NCI-H1092 treated with DMSO at 0.1 percent for 48 hours (cell line): ENCODE data around the gene GTF2H4.
"Not testable (repeated sequence)": the region's sequence is repeated elsewhere in the genome, so short reads cannot be mapped to it uniquely, and the experiment has no call there.

ENCODE experiments used
- DNase-seq: peaks from one replicate; lab custom pipeline; 2025; lab: John Stamatoyannopoulos, UW

Gene GTF2H4

DNA sequence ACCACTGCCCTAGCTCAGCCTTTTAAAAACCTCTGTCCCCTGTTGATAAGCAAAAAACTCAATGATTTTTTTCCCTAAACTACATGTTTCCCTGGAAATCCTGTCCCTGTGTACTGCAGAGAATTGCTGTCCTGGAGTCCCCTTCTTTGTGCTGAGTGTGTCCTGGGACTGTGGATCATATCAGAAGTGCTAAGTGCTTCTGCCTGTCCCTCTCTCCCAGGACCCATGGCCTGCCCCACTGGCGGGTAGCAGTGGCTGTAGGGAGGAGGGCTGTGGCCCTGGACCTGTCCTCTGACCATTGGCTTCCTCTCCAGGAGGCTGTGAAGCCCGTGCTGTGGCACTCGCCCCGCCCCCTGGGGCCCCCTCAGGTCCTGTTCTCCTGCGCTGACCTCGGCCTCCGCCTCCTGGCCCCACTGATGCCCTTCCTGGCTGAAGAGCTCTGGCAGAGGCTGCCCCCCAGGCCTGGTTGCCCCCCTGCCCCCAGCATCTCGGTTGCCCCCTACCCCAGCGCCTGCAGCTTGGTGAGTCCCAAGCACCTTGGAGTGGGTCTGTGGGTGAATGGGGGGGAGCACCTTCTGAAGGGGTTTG, 16.1 kb downstream of the GTF2H4 start:
- DNase-seq: not testable (repeated sequence)

DNA sequence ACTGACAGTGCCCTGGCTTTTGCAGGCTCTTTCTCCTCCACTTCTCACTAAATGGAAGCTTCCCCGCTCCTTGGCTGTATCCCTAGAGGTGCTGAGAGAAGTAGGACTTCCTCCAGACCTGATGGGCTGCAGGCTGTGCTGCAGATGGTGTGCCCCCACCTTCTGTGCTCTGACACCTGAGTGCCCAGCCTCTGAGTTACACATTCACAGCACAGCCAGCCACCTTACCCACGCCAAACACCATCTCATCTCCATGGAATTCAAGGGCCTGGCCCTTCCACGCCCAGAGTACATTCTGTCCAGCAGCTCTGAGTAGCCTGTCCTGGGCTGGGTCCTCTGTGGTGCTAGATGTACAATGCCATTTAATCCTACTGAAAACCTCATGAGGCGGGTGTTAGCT, 18.6 kb downstream of the GTF2H4 start:
- no peak for DNase-seq

DNA sequence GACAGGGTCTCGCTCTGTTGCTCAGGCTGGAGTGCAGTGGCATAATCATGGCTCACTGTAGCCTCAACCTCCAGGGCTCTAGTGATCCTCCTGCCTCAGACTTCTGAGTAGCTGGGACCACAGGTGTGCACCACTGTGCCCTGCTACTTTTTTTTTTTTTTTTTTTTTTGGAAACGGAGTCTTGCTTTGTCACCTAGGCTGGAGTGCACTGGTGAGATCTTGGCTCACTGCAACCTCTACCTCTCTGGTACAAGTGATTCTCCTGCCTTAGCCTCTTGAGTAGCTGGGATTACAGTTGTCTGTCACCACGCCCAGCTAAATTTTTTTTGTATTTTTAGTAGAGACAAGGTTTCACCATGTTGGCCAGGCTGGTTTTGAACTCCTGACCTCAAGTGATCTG, 19.1 kb downstream of the GTF2H4 start:
- not testable (repeated sequence) for DNase-seq

DNA sequence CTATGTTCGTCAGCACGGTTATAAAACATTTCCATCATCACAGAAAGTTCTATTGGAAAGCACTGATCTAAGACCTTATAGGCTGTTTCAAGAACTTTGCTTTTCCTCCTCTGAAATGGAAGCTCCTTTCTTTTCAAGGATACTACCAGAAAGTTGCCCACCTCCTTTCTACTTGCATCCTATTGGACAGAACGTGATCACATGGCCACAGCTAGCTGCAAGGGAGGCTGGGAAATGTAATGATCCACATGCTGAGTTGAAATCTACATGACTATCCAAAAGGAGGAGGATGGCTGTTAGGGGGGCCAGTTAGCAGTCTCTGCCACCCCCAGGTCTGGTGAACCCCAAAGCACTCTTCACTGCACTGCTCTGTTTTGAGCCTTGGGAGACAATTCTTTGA, 20.7 kb downstream of the GTF2H4 start:
- no peak for DNase-seq

DNA sequence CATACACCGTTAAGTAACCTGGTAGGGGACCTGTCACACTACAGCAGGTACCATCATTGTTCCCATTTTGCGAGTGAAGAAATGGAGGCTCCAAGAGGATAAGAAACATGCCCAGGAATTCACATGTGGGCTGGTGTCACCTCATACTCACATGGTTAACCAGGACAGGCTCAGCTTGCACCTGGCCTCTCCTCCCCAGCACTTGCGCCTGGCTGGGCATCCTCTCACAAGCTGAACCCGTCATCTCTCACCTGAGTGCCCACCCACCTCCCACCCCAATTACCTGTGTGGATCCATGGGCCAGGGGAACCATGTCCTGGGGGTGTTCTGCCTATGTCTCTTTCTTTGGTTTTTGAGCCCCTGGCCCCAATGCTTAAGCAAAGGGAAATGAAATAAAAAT, 22.5 kb downstream of the GTF2H4 start:
- no peak for DNase-seq

DNA sequence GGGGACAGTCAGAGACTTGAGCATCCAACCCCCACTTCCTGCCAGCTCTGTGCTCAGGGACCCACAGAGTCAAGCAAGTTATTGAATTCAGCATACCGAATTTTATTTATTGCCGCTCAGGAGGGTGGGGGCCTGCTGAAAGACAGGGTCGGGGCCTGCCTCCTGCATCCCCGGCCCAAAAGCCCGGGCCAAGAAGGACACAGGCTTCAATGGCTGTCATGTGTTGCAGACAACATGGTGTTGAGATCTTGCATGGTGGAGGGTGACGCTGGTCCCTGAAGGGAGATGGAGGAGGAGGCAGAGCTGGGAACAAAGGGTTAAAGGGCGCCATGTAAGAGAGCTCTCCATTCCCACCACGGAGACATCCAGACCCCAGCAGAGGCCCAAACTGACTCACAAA, 23.3 kb downstream of the GTF2H4 start:
- no peak for DNase-seq

DNA sequence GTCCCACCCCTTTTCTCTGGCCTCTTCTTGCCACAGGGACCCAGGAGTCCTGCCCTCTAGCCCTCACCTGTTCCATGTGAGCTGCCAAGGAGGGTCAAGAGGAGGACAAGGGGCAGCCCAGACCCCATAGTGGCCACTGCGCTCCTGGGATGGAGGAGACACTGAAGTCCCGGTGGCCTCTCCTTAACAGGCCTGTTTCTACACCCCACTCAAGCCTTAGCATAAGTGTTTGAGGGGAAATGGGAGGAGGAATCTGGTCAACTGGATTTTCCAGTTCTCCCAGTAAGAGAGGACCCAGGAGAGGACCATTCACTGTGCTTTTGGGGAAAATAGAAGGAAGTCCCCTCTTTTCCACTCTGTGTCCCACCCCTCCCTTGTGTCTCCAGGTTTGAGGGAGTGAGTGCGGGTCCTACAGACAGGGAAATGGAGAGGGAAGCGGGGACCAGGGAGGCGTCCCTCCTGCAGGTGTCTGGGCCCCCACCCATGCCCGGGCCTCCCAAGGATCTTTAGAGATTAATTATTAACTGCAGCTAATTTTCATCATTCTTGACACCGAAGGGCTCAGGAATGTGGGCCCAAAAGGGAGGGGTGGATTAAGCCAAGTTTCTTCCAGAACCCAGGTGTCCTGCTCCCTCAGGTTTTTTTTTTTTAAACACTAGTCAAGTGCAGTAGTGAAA, 24.1 kb downstream of the GTF2H4 start, which contains the start of gene SFTA2:
Gene SFTA2 (minus strand): TSS at position 202 of the 677 bp plus-strand sequence. CDS start 74 bp downstream, at position 128.
- DNase-seq: no peak

DNA sequence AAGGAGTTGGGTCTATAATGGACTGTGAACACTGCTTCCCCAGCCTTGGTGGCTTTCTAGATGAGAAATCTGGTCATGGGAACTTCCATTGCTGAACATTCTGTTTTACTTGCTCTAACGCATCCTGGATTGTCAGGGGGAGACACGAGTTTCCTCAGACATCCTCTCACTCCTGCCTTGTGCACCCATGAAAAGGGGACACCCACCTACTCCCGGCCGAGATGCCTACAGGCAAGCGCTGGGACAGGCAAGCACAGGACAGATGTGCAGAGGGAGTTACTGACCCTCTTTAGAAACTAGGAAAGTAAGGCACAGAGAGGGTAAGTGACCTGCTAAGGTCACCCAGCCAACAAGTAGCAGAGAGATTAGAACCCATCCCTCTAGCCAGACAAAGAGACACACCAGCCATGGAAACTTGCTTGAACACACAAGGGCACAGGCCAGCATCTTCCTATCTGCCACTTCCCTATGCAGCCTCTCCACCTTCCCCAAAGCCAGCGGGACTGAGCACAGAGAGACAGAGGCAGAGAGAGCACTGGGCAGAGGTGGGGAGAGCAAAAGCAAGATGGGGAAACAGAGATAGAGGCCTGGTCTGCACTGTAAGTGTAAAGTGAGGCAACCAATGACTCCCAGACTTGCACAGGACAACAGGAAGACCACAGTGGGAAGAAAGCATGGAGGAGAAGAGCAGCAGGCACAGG, 24.8 kb downstream of the GTF2H4 start:
- no peak for DNase-seq

DNA sequence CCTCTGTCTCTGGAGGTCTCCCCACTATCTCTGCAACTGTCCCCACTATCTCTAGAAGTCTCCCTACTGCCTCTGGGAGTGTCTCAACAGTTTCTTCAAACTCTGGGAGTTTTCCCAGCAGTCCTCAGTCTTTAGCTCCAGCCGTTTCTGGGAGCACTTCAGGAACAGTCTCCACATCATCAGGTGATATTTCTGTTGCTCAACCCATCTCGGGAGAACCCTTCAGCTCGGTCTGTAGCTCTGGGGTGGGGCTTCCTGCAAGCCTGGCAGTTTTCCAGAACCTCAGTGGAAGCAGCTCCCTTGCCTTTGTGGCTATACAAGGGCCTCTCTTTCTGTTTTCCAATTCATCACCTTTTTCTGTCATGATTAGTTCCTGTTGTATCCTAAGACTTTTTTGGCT, 27.0 kb downstream of the GTF2H4 start:
- DNase-seq: no peak

DNA sequence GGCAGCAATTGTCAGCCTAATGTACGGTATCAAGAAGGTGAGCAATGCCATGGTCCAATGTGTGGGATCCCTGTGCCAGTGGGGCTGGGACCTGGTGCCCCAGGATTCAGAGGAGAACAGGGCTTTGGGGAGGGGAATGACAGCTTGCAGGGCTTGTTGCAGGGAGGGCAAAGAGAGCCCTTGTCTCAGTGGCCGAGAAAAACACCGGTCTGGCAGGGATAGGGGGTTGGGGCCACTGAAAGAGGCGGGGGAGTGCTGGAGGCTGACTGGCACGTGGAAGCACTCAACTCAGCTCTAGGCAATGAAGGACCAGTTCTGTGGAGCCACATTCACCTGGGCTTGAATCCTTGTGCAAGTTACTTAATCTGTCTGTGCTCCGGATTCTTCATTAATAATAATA, 29.3 kb downstream of the GTF2H4 start:
- no peak for DNase-seq

DNA sequence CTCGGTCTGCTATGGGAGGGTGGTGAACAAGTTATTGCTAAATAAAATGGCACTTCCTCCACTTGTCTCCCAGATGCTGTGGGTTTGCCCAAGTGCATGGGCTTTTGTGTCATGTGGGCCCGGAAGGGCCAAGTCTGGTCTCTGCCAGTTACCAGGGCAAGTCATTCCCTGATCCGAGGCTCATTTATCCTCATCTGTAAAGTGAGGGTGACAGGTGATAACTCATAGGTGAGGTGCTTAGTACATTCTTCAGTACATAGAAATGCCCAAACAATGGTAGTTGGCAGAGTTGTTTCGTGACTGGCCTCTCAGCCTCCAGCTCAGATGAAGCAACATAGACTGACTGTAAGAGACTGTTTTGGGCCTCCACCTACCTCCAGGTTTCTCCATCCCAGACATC, 30.7 kb downstream of the GTF2H4 start:
- DNase-seq: no peak

DNA sequence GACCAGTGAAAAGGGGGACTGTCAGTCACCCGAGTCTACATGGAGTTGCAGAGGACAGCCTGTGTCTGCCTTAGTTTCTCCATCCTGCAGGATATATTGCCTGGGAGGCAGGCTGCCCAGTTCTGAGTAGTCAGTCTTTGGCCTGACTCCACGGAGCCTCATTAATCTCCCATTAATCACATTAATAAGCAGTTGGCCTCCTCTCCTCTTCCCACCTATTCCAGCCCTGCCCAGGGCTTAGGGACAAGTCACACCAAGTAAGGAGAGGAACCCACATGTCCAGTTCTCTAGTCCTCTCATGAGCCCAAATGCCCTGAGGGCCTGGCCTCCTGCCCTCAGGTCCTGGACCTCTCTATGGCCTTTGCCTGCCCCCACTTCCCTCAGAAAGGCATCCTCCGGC, 31.5 kb downstream of the GTF2H4 start:
- DNase-seq: no peak

DNA sequence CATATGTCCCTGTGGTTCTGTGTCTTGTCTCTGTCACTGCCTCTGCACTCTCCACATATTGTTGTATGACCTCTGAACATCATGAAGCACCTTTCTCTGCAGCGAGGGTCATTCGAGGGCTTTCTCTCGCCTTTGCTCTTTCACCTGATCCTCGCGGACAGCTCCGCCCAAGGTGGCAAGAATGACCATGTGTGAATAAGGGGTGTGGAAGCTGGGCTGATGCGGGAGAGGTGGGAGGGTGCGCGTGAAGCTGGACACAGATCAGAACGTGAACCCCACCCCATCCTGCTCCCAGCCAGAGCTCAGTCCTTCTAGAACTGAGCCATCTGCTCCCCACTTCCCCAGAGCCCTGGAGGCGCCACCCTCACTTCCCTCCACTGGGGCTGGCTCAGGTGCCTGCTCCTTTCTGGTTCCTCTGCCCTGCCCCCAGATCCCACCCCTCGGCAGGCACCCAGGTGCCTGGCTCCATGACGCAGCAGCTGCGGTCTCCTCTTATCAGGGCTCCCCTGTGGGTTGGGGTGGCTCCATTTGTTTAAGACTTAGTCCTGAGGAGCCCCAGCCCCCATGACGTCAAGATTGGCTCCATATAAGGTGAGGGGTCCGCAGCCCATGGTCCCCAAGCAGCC, 32.5 kb downstream of the GTF2H4 start, which contains the start of gene MUCL3:
Gene MUCL3 (plus strand): TSS at position 613 of the 626 bp plus-strand sequence. CDS start 27 bp downstream, outside the sequence.
- no peak for DNase-seq

DNA sequence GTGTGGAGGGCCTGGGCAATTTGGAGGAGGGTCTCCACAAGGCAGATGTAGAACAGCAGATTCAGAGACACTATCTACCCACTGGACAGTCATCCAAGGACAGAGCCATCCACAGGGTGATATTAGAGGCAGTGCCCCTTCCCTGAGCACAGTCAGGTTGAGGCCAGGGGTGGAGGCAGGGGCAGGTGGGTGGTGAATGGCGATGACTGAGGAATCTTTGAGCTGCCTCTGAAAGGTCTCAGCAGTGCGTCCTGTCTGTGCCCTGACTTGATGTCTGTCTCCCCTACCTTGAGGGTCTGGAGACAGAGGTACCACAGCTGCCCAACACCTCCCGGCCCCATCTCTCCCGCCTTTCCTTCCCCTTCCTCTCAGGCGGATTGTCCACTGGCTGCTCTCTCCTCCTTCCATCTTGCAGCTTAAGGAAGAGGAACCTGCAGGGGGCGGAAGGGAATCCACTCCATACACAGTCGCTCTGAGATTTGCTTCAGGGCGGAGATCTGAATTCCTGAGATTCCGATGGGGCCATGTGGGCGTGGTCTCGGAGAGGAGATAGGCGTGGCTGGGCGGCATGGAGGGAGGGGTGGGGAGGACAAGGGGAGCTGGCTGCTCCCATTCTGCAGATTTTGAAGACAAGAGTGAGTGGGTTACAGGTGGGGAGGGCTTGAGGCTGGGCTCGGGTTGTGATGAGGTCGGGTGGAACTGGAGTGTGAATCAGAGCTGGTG, 34.5 kb downstream of the GTF2H4 start:
- no peak for DNase-seq

DNA sequence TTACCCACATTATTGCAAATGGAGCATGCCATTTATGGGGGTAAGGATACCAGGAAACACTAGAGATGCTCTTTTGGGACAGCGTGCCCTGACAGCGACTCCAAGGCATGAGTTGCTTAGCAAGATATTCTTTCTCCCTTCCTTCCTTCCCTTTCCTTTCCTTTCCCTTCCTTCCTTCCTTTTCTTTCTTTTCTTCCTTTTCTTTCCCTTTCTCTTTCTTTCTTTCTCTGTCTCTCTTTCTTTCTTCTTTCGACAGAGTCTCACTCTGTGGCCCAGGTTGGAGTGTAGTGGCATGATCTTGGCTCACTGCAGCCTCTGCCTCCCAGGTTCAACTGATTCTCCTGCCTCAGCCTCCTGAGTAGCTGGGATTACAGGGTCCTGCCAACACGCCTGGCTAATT, 36.0 kb downstream of the GTF2H4 start:
- DNase-seq: no peak

DNA sequence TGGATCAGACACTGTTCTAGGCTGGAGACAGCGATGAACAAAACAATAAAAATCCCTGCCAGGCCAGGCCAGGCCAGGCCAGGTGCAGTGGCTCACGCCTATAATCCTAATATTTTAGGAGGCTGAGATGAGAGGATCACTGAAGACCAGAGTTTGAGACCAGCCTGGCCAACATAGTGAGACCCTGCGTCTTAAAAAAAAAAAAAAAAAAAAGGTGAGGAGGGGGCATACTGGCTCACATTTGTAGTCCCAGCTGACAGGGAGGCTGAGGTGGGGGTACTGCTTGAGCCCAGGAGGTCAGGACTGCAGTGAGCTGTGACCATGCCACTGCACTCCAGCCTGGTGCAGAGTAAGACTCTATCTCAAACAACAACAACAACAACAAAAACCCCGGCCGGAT, 37.3 kb downstream of the GTF2H4 start:
- DNase-seq: no peak

DNA sequence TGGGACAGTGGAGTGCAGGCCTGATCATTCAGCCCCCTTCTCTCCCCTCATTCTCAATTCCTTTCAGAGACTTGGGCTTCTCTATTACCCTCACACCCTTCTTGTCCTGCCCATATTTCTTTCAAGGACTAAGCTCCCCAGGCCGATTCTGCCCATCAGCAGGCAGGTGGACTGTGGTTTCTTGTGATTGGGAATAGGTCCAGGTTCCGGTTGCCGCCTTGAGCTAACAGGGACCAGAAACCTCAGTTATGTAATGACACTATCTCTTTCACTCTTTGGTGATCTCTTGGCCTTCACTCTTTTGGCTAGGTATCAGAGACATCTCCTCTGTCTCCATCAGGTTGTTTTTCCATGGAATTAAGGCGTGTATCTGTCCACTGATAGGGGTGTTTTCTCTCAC, 39.2 kb downstream of the GTF2H4 start:
- DNase-seq: no peak

DNA sequence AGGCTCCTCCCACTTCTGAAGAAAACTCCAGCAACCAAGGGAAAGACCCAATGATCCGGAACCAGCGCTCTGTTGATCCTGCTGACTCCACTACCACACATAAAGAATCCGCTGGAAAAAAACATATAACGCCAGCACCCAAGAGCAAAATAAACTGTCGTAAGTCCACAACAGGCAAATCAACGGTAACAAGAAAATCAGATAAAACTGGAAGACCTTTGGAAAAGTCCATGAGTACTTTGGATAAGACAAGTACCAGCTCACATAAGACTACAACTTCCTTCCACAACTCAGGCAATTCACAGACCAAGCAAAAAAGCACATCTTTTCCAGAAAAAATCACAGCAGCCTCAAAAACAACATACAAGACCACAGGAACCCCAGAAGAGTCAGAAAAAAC, 40.8 kb downstream of the GTF2H4 start:
- no peak for DNase-seq

DNA sequence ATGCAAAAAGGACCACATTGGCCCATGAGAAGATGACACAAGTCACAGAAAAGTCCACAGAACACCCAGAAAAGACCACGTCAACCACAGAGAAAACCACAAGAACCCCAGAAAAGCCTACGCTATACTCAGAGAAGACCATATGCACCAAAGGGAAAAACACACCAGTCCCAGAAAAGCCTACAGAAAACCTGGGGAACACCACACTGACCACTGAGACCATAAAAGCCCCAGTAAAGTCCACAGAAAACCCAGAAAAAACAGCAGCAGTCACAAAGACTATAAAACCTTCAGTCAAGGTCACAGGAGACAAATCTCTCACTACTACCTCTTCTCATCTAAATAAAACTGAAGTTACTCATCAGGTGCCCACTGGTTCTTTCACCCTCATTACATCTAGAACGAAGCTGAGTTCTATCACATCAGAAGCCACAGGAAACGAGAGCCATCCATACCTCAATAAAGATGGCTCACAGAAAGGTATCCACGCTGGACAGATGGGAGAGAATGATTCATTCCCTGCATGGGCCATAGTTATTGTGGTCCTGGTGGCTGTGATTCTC, 44.0 kb downstream of the GTF2H4 start:
- no peak for DNase-seq

DNA sequence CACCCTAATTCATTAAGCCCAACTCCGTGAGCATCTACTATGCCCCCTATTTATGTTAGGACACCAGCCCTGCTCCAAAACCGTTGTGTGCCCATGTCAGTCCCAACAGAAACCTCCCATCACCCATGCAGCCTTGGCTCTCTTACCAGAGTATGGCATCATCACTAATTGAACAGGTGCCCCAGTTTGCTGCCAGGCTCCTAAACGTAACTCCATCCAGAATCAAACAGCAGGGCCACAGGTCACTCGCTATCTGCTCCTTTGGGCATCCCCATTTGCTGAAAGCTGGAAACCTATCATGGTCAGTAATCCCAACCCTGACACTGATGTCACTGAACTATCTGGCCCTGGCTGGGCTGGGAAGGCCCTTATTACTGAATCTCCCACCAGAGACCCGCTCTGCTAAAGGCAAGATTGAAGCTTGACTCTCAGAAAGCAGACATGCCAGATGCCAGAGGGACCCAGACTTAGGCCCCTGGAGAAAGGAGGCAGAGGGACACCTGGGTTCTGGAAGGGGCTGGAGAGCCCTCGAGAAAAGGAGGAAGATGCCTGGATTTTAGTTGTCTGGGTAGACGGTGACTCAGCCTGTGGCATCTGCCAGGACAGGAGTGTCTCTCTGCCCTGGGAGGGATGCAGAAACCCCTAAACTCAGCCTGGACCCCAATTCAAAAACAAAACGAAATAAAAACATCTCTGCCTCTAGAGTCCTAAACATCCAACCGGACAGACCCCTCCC, 46.8 kb downstream of the GTF2H4 start:
- no peak for DNase-seq
